Choroid plexus epithelial cell (primary cell): ENCODE measurements around the gene MTIF3.

ENCODE experiments used
- DNase-seq: peaks from one replicate; pipeline ENCODE4 v3.0.0-alpha.2; 2010; ENCODE audit warnings: low read depth
- H3K4me3 ChIP-seq: 2 replicates; pipeline ENCODE4 v1.5.1; 2011; ENCODE audit warnings: low read depth, mild to moderate bottlenecking, control low read depth, low read length, moderate library complexity
- TF ChIP-seq, protein P1 (sequence below): conservative IDR thresholded peaks from 2 replicates; pipeline ENCODE4 v1.5.1; 2011; ENCODE audit warnings: low read depth, mild to moderate bottlenecking, control low read depth, inconsistent platforms, low read length, moderate library complexity

The MTIF3 gene

GRCh38 chr13:27398360-27398759 is 52.0 kb downstream of the MTIF3 start:
- TF ChIP-seq, protein P1, sequence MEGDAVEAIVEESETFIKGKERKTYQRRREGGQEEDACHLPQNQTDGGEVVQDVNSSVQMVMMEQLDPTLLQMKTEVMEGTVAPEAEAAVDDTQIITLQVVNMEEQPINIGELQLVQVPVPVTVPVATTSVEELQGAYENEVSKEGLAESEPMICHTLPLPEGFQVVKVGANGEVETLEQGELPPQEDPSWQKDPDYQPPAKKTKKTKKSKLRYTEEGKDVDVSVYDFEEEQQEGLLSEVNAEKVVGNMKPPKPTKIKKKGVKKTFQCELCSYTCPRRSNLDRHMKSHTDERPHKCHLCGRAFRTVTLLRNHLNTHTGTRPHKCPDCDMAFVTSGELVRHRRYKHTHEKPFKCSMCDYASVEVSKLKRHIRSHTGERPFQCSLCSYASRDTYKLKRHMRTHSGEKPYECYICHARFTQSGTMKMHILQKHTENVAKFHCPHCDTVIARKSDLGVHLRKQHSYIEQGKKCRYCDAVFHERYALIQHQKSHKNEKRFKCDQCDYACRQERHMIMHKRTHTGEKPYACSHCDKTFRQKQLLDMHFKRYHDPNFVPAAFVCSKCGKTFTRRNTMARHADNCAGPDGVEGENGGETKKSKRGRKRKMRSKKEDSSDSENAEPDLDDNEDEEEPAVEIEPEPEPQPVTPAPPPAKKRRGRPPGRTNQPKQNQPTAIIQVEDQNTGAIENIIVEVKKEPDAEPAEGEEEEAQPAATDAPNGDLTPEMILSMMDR, result no peak
- H3K4me3 ChIP-seq, result no peak overlapping the region
- no peak for DNase-seq

DNA sequence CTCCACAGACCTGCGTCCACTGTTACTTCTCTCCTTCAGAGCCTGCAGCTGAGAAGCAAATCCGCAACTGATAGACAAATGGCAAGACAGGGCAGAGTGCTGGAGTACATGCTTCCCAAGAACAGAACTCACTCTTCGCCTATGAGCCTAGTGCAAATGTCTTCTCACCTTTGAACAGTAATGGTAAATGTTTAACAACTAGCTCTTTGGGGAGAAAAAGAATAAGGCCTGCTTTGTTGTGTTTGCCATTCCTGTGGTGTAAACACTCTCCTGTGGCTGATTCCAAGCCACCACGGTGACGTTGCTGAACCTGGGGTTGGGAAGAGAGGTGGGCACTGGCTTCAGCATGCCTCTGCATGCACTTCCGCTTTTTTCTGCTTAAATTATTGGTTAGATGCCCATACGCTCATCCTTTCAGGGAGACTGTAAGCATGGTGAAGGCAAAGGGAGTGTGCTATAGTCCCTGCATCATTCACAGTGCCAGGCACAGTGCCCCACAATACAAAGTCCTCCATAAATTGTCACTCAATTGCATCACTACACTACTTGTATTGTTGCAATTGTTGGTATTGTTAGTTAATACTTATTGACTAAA is 54.0 kb downstream of the MTIF3 start:
- TF ChIP-seq, protein P1, result no peak
- DNase-seq, result no peak
- H3K4me3 ChIP-seq, result no peak overlapping the region

GRCh38 chr13:27395007-27395510 is 55.3 kb downstream of the MTIF3 start:
- H3K4me3 ChIP-seq, result no peak overlapping the region
- DNase-seq, result no peak
- TF ChIP-seq, protein P1, result no peak

DNA sequence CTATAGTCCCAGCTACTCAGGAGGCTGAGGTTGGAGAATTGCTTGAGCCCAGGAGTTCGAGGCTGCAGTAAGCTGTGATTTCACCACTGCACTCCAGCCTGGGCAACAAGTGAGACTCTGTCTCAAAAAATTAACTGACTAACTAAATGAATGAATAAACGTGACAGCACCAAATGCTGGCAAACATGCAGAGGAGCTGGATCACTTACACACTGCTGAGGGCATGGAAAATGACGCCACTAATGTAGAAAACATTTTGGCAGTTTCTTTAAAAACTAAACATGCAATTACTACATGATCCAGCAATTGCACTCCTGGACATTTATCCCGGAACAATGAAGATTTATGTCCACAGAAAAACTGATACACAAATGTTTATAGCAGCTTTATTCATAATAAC is 57.3 kb downstream of the MTIF3 start:
- DNase-seq, result no peak
- TF ChIP-seq, protein P1, result no peak
- no peak overlapping the region for H3K4me3 ChIP-seq

DNA sequence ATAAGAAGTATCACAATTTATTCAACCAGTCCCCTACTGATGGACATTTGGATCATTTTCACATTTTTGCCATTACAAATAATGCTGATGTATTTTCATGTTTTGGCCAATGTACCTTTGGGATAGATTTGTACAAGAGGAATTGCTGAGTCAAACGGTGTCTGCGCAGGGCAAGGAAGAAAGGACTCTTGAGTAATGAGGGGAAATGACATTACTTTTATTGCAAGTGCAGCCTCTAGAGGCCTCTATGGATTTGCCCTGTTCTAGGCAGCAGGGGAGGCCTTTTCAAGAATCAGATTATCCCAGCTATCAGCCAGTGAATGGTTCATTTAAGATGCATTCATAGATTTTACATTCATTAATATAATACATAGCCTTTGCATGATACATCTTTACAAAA is 58.9 kb downstream of the MTIF3 start:
- no peak for DNase-seq
- TF ChIP-seq, protein P1, result no peak
- no peak overlapping the region for H3K4me3 ChIP-seq

- TF ChIP-seq, protein P1, result no peak
- DNase-seq, result no peak
- no peak overlapping the region for H3K4me3 ChIP-seq
These were observed 60.5 kb downstream of the MTIF3 start for GRCh38 chr13:27389891-27390290.

DNA sequence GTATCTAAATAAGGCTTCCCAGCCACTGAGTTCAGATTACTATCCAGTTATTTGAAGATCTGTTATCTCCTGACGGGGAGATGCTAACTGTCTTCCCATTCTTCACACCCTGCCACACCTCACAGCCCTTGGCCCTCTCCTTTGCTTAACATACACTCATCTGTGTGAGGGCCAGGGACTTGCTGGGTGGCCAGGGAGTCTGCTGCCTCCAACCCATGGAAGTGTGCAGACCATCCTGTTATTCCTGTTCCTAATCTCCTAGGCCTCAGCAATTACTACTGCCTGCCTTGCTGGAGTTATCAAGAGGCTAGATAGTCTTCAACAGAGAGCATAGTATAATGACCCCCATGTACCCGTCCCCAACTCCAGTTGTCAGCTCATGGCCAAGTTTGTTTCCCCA is 62.1 kb downstream of the MTIF3 start:
- H3K4me3 ChIP-seq, result no peak overlapping the region
- TF ChIP-seq, protein P1, result no peak
- DNase-seq, result no peak
